Measurements from ENCODE around the gene TSPAN7.

TSPAN7 gene

GRCh38 chrX:38561126-38561868 lies at the start of gene TSPAN7:
Gene TSPAN7 (plus strand): TSS chrX:38561542. CDS start chrX:38561547, 5 bp downstream.
- peak; percentile 73 for DNase-seq

DNA sequence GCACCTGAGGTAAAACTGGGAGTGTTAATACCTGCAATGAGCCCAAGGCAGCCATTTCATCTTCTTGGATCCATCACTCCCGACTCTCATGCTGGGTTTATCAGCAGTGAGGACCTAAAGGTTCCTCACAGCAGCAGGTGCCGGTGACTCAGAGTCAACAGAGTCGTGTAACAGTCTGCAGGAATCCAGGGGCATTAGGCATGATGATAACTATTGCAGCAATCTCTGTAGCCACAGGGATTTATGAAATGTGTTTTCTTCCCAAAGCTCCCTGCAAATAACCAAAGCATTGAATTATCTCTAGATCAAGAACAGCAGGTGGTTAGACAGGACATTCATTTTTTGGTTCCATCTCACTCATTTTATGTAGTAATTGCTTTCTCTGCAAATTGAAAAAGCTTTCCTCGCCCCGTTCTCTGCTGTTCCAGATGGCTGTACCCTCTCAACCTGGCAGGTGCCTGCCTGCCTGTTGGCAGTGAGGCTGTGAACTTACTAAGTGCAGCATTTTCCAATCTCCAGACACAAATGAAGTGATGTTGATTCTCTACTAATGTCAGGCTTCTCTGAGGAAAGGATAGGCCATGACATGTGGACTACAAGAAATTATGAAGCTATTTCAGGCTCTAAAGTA lies 48.1 kb upstream of the TSPAN7 start:
- DNase-seq = no peak

GRCh38 chrX:38514016-38514854 lies 47.1 kb upstream of the TSPAN7 start:
- no peak for DNase-seq

- no peak for DNase-seq
These were observed 46.1 kb upstream of the TSPAN7 start for GRCh38 chrX:38515291-38515690.

DNA sequence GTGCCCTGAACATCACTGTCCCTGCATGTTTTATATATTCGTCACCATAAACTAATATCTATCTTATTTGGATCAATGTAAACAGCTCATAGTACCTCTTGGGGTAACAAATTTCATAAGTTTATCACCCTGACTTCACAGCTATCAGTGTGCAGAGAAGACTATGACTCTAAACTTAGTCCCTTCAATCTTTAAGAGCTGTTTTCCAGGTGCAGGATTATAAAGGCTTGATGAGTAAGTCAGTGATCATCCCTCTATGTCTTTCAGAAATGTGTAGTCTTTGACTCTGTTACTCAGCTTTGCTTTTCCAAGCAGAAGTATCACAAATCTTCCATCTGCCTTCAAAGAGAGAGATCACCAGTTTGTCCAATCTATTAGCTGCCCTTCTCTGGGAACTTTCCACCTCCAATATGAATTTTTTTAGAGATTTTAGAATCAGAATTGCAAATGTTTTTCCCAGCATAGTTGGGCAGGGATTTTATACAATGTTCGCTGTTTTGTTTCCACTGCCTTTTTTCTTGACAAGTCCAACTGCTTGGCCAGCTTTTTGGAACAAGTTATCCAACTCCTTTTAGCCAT lies 45.1 kb upstream of the TSPAN7 start:
- DNase-seq = no peak

GRCh38 chrX:38519651-38520050 lies 41.7 kb upstream of the TSPAN7 start:
- no peak for DNase-seq

DNA sequence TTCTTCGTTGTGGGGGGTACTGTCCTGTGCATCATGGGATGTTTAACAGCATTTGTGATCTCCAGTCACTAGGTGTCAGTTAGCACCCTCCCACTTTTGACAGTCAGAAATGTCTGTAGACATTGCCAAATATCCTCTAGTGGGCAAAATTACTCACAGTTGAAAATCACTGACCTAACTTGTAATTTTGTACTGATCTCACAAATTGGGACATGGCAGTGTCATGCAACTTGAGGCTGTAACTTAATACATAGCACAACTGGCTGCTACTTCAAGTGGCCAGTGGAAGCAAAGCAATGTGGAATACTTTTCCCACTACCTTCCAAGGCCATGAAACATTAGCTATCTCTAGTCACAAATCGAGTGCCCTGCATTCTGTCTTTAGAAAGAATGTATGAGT lies 23.2 kb upstream of the TSPAN7 start:
- DNase-seq = no peak

DNA sequence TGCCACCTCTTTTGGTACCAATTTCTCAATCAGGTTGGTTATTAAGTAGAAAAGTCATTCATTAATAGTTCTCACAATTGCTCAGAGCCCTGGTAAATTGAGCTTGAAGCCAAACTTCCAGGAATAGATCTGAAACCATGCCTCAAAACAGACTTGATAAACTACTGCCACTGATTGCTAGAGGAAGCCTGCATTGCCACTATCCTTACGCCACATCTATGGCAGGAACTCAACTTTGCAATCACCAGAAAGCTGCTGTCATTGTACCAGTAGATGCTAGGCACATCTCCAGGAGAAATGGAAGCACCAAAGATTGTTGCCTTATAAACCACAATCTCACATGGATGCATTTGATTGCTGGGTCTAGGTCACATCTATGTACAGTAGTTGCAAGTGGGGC lies 21.6 kb upstream of the TSPAN7 start:
- no peak for DNase-seq

DNA sequence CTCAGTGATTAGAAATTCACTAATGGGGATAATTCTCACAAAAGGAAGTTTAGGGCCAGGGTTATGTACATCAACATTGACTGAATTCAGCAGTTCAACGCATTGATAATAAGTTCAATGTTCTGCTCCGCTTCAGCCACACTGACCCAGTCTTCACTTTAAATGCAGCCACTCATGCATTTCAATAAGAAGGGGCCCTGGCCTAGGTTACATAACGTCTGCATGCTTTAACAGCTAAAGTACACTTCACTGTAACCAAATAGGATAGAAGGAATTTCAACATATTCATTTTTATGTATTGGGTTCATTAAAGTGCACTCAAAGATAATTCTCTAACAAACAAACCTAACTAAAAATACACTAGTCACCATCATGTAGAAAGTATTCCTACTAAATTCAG lies 12.8 kb upstream of the TSPAN7 start:
- peak; percentile 16 for DNase-seq

- DNase-seq = no peak
These were observed 8.6 kb upstream of the TSPAN7 start for GRCh38 chrX:38552721-38553120.

DNA sequence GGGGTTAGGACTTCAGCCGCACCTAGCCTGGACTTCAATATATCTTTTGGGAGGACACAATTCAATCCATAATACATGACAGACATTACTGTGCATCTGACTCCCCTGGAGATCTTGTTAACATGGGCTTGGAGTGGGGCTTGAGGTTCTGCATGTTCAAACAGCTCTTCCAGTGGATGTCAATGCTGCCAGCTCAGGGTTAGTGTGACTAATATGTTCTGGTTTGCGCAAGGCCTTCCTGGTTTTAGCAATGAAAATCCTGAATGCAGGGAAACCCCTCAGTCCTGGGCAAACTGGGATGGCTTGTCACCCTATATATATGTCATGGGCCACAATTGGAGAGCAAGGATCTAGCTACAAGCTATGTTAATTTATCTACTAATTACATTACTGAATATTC lies 2.7 kb upstream of the TSPAN7 start:
- no peak for DNase-seq

DNA sequence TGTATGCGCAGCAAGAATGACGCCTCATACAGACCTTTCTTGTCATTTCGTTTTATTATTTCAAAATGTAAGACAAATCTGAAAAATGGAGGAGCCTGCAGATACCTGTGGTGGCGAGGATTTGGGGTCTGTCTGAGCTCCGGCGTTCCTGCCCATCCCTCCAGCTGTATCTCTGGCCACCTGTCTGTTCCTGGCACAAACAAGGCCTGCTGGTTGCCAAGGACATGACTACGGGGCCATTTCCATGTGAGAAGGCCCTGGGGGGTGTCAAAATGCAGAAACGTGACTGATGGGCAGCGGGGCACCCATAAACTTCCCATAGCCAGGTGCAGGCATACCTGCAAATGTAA lies 591 bp upstream of the TSPAN7 start:
- no peak for DNase-seq

GRCh38 chrX:38561951-38562719 lies 793 bp downstream of the TSPAN7 start:
- no peak for DNase-seq

DNA sequence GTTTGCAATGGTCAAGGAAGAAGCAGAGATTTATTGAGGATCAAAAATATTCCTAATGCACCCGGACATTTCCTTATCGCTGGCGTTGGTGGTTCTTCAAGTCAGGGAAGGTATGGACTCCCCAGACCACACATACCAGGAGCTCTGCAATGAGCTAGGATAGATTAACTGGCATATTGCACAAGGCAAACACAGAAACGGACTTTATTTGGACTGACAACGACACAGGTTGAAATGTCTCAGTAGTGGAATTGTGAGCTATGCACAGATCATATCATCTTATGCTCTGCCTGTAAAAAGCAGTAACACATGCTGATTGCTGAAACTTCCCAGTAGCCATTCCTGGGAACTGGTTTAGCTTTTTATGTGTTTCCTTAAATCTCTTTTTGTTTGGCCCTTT lies 1.7 kb downstream of the TSPAN7 start:
- no peak for DNase-seq

DNA sequence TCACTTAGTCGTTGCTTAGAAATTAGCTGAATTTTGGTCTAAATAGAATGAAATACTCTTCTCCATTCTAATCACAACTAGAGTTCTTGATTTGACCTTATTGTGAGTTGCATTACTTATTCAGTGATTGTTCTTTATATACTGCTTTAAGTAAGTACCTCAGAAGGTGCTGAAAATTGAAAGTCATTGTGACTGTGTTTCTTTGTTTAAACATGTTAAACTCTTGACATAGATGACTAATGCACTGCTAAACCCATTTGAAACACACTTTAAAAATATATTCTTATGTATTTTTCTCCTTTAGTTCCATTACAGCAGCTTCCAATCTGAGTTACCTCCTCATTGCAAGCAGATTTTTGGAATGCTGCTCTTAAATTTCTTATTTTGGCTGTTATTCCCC lies 9.1 kb downstream of the TSPAN7 start:
- no peak for DNase-seq

- DNase-seq = no peak
These were observed 9.7 kb downstream of the TSPAN7 start for GRCh38 chrX:38571058-38571457.

- no peak for DNase-seq
These were observed 13.5 kb downstream of the TSPAN7 start for GRCh38 chrX:38574858-38575257.

DNA sequence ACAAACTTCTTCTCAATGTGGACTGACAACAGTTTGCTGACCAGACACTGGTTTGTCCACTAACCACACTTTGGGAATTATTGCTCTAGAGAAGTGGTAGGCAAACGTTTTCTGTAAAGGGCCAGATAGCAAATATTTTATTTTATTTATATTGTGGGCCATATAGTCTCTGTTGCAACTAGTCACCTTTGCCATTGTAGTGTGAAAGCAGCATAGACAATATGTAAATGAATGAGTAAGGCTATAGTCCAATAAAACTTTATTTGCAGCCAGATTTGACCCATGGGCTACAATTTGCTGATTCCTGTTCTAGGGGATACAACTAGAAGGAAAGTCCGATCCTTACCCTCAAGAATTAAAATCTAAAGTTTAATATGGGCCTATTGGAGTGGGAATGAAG lies 14.5 kb downstream of the TSPAN7 start:
- no peak for DNase-seq

DNA sequence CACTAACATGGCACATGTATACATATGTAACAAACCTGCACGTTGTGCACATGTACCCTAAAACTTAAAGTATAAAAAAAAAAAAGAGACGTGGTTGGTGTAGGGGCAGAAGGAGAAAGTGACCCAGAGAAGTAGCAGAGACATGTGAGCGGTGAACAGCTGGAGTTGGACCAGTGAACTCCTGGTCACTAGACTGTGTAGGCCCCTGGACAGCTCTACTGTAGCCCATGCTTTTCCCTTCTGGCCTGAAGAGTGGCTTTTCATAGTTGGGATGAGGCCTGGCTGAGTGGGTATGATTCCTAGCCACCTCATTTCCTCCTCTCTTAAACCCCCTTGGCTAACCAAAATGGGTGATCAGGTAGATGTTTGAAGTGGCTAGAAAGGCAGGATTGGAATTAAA lies 16.4 kb downstream of the TSPAN7 start:
- no peak for DNase-seq

DNA sequence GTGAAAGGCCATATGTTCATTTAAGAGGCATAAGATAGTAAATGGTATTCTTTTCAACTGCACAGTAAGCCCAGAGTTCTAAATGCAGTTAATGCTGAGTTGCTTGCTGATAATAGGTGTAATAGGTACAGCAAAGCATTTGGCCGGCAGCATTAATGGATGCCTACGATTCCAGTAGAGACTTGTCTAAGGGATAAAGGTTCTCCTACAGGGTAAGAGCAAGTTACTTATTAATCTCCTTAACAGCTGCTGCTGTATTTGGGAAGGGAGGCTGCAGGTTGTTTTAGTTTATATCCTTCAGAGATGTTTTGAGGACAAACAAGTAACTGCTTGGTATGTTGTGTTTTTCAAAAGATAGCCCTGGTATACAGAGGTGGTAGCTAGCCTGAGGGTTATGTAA lies 16.8 kb downstream of the TSPAN7 start:
- no peak for DNase-seq

DNA sequence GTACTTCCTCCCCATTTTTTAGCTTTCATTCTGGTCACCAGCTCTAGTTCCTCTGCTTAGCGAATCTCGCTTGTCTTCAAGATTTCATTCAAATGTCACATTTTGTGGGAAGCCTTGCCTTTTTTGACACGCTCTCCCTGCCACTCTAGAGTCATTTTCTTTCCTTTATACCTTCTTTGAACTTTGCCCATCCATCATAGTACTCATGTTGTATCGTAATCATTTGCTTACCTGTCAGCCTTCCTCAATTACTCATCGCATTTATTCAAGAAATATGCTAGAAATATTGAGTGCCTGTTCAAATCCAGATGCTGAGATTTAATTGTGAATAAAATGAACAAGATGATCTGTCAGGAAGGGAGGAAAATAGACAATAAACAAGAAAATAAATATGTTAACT lies 21.8 kb downstream of the TSPAN7 start:
- DNase-seq = no peak

GRCh38 chrX:38594434-38594833 lies 33.1 kb downstream of the TSPAN7 start:
- DNase-seq = no peak

DNA sequence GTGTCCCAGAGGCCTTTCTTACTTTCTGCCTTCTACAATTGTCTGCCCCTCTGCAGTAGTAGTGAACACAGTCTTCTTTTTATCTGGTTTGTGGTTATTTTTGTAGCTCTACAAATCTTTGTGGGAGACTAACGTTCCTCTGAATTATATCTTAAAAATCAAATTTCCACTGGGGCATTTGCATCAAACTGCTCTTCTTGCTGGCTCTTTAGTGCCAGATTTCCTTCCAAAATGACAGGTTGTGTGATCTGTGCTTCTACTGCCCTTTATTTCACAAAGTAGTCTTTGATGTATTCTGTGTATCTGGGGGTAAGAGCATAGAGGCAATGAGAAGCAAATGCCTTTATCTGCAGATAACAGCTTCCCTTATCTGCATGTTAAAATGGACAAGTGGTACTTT lies 34.5 kb downstream of the TSPAN7 start:
- no peak for DNase-seq

All from NCI-H526 treated with DMSO at 0.1 percent for 48 hours (cell line).